Liver (tissue), 9 donors: ENCODE results near the gene RTP4. TPM values are rescaled to one million over a fixed set of nuclear protein-coding genes. Genes with fewer than 3 reads are reported as not detected.

ENCODE experiments used
- DNase-seq: peaks from one replicate; pipeline ENCODE4 v3.0.0-alpha.2; 2017; ENCODE audit warnings: low spot score
- H3K27ac ChIP-seq, 2 donors: one replicate each; pipeline ENCODE4 v1.7.0; 2013; ENCODE audit warnings: inconsistent platforms in 2 of 2, low read length in 2 of 2, control low read depth in 1 of 2, low read depth in 1 of 2, mild to moderate bottlenecking in 1 of 2
- H3K27me3 ChIP-seq, 4 donors: one replicate each; pipeline versions ENCODE4 v1.6.1 to v1.7.0; 2013; ENCODE audit warnings: low read length in 3 of 4, inconsistent platforms in 1 of 4, mild to moderate bottlenecking in 1 of 4, moderate library complexity in 1 of 4; ENCODE audit not compliant: control insufficient read depth in 4 of 4, insufficient read depth in 4 of 4
- H3K36me3 ChIP-seq, 4 donors: one replicate each; pipeline versions ENCODE4 v1.6.1 to v1.7.0; 2013; ENCODE audit warnings: low read length in 3 of 4, mild to moderate bottlenecking in 3 of 4, low read depth in 1 of 4, moderate library complexity in 1 of 4; ENCODE audit not compliant: control insufficient read depth in 4 of 4, insufficient read depth in 3 of 4
- H3K4me1 ChIP-seq, 4 donors: one replicate each; pipeline versions ENCODE4 v1.6.1 to v1.7.0; 2013; ENCODE audit warnings: low read length in 3 of 4, mild to moderate bottlenecking in 3 of 4, moderate library complexity in 1 of 4; ENCODE audit not compliant: control insufficient read depth in 4 of 4, insufficient read depth in 4 of 4
- H3K4me3 ChIP-seq, 3 donors: one replicate each; pipeline versions ENCODE4 v1.6.1 to v1.7.0; 2013; ENCODE audit warnings: low read length in 3 of 3, control low read depth in 1 of 3, low read depth in 1 of 3, mild to moderate bottlenecking in 1 of 3
- H3K9ac ChIP-seq, 2 donors: one replicate each; pipeline ENCODE4 v1.7.0; 2013; ENCODE audit warnings: low read length in 2 of 2, mild to moderate bottlenecking in 2 of 2, moderate library complexity in 2 of 2, control low read depth in 1 of 2, low read depth in 1 of 2
- H3K9me3 ChIP-seq, 4 donors: one replicate each; pipeline versions ENCODE4 v1.6.1 to v1.7.0; 2013; ENCODE audit warnings: low read length in 3 of 4; ENCODE audit not compliant: control insufficient read depth in 4 of 4
- ATF3 ChIP-seq: IDR thresholded peaks from 2 replicates; pipeline ENCODE4 v1.6.1; 2016; ENCODE audit warnings: antibody characterized with exemption
- CTCF ChIP-seq: fragments of 150-350 bp; IDR thresholded peaks from 2 replicates; pipeline ENCODE4 v1.5.1; 2017; ENCODE audit warnings: improper control_type of control experiment, low read depth, low read length; ENCODE audit not compliant: missing input control
- EGR1 ChIP-seq, 2 donors: IDR thresholded peaks; 2 replicates each; pipeline ENCODE4 v1.6.1; 2016 to 2018; ENCODE audit warnings: antibody characterized with exemption in 2 of 2, low read depth in 2 of 2
- FOXA1 ChIP-seq: IDR thresholded peaks from 2 replicates; pipeline ENCODE4 v1.6.1; 2016; ENCODE audit warnings: antibody characterized with exemption
- FOXA2 ChIP-seq: IDR thresholded peaks from 2 replicates; pipeline ENCODE4 v1.6.1; 2016; ENCODE audit warnings: antibody characterized with exemption
- GABPA ChIP-seq, 2 donors: IDR thresholded peaks in 1 of 2; conservative IDR thresholded peaks in 1 of 2; 2 replicates each; pipeline ENCODE4 v1.6.1; 2016; ENCODE audit warnings: antibody characterized with exemption in 2 of 2, mild to moderate bottlenecking in 1 of 2, moderate library complexity in 1 of 2
- HNF4A ChIP-seq, 2 donors: conservative IDR thresholded peaks; 2 replicates each; pipeline ENCODE4 v1.6.1; 2016; ENCODE audit warnings: antibody characterized with exemption in 2 of 2, mild to moderate bottlenecking in 2 of 2
- HNF4G ChIP-seq: IDR thresholded peaks from 2 replicates; pipeline ENCODE4 v1.6.1; 2016; ENCODE audit warnings: antibody characterized with exemption
- JUND ChIP-seq, 2 donors: IDR thresholded peaks; 2 replicates each; pipeline ENCODE4 v1.6.1; 2016; ENCODE audit warnings: antibody characterized with exemption in 2 of 2
- NR2F2 ChIP-seq: IDR thresholded peaks from 2 replicates; pipeline ENCODE4 v1.6.1; 2016; ENCODE audit warnings: antibody characterized with exemption
- RAD21 ChIP-seq, 2 donors: IDR thresholded peaks; 2 replicates each; pipeline ENCODE4 v1.6.1; 2016; ENCODE audit warnings: antibody characterized with exemption in 2 of 2, mild to moderate bottlenecking in 2 of 2
- REST ChIP-seq: IDR thresholded peaks from 2 replicates; pipeline ENCODE4 v1.6.1; 2016; ENCODE audit warnings: antibody characterized with exemption, mild to moderate bottlenecking
- TAF1 ChIP-seq: conservative IDR thresholded peaks from 2 replicates; pipeline ENCODE4 v1.6.1; 2016; ENCODE audit warnings: antibody characterized with exemption, mild to moderate bottlenecking
- YY1 ChIP-seq: IDR thresholded peaks from 2 replicates; pipeline ENCODE4 v1.6.1; 2016; ENCODE audit warnings: antibody characterized with exemption, mild to moderate bottlenecking
- ZBTB33 ChIP-seq: IDR thresholded peaks from 2 replicates; pipeline ENCODE4 v1.6.1; 2016; ENCODE audit warnings: antibody characterized with exemption
- WGBS: extraction: QIAGEN DNeasy Blood & Tissue Kit; methylation state at CpG from one replicate; pipeline ENCODE4 v1.1.7; 2013; 5-methylcytosine and 5-hydroxymethylcytosine counted together
- polyA plus RNA-seq, 2 donors: library from polyadenylated mRNA; stranded (reverse) in 1 of 2; unstranded in 1 of 2; fragments of 200-250 nt in 1 of 2; fragments of >200 nt in 1 of 2; fragmentation: Nextera tagmentation in 1 of 2; extraction: Ambion mirVana in 1 of 2; gene quantifications; one replicate each; pipeline versions ENCODE4 v1.2.1 to v1.2.3, GENCODE V29; 2013 to 2015
- total RNA-seq, 2 donors: library from RNA; depleted of rRNA; stranded (reverse); fragments of >200 nt; gene quantifications; one replicate each; pipeline ENCODE4 v1.2.3, GENCODE V29; 2014
- donor health status: healthy.
- donor health status: healthy.
- donor health status: healthy.
- donor health status: healthy.
- donor health status: healthy.

Gene RTP4
- total and polyA plus RNA-seq, 4 donors = 0.93 to 3.4 (median 2.1) TPM

GRCh38 chr3:187336322-187336721 lies 31.9 kb upstream of the RTP4 start (continued):
- no peak for TF ChIP-seq REST
- no peak for TF ChIP-seq YY1
- TF ChIP-seq FOXA2 = no peak
- no peak for TF ChIP-seq RAD21 (IDR thresholded peaks at IDR 0.05)
- TF ChIP-seq ATF3 = no peak
- no peak for TF ChIP-seq NR2F2
- no peak for TF ChIP-seq HNF4G
- no peak for TF ChIP-seq EGR1 (IDR thresholded peaks at IDR 0.05; ENCODE audit: low read depth in 2 of 2)
- TF ChIP-seq JUND (IDR thresholded peaks at IDR 0.05) = no peak
- TF ChIP-seq TAF1 = no peak

- Histone ChIP-seq H3K36me3 (no peaks in the 10 kb centered on the region), H3K4me3 (no peak overlapping the region), H3K4me1 (no peaks in the 10 kb centered on the region), H3K9me3 (no peaks in the 10 kb centered on the region), H3K27me3 (no peaks in the 10 kb centered on the region), H3K9ac (no peak overlapping the region), H3K27ac (no peak overlapping the region)
- WGBS = 78% methylated on average over 1 of the region's 1 CpG
- TF ChIP-seq ZBTB33 (no peak), NR2F2 (no peak), GABPA (IDR thresholded peaks at IDR 0.05 in 1 of 2, conservative IDR thresholded peaks at IDR 0.05 in 1 of 2) (no peak), ATF3 (no peak)
- DNase-seq = no peak
Measured at GRCh38 chr3:187340578-187340977, 27.6 kb upstream of the RTP4 start.

- TF ChIP-seq JUND (IDR thresholded peaks at IDR 0.05) (no peak), RAD21 (IDR thresholded peaks at IDR 0.05) (no peak), HNF4G (no peak), ZBTB33 (no peak), FOXA2 (no peak), CTCF (no peak), FOXA1 (no peak), GABPA (IDR thresholded peaks at IDR 0.05 in 1 of 2, conservative IDR thresholded peaks at IDR 0.05 in 1 of 2) (no peak), HNF4A (conservative IDR thresholded peaks at IDR 0.05) (no peak), NR2F2 (no peak)
- no peak for DNase-seq
- 82% methylated on average over 4 of the region's 4 CpGs for WGBS
- Histone ChIP-seq H3K4me1 (no peaks in the 10 kb centered on the region), H3K9ac (no peak overlapping the region), H3K27ac (no peak overlapping the region), H3K4me3 (no peak overlapping the region), H3K36me3 (no peaks in the 10 kb centered on the region), H3K27me3 (no peaks in the 10 kb centered on the region), H3K9me3 (no peaks in the 10 kb centered on the region)
Measured at GRCh38 chr3:187342255-187342654, 25.9 kb upstream of the RTP4 start.
